Sigmoid colon (tissue), 7 donors: Measurements from ENCODE around the gene TRAP1. TPM values are rescaled to one million over a fixed set of nuclear protein-coding genes. Genes with fewer than 3 reads are reported as not detected.

Experiments
- DNase-seq: peaks from one replicate; pipeline ENCODE4 v3.0.0-alpha.2; 2019
- H3K27ac ChIP-seq, 4 donors: fragments of 200-600 bp; sonication (generic); one replicate each; pipeline ENCODE4 v1.5.1; 2016 to 2019; ENCODE audit warnings: mild to moderate bottlenecking in 1 of 4
- H3K27me3 ChIP-seq, 3 donors: fragments of 200-600 bp; sonication (generic); one replicate each; pipeline ENCODE4 v1.5.1; 2019; ENCODE audit warnings: mild to moderate bottlenecking in 1 of 3
- H3K36me3 ChIP-seq, 4 donors: fragments of 200-600 bp; sonication (generic); one replicate each; pipeline ENCODE4 v1.5.1; 2016 to 2019
- H3K4me1 ChIP-seq, 4 donors: fragments of 200-600 bp; sonication (generic); one replicate each; pipeline ENCODE4 v1.5.1; 2017 to 2019
- H3K4me3 ChIP-seq, 4 donors: fragments of 200-600 bp; sonication (generic); one replicate each; pipeline ENCODE4 v1.5.1; 2017 to 2019; ENCODE audit warnings: mild to moderate bottlenecking in 2 of 4, moderate library complexity in 1 of 4
- H3K9me3 ChIP-seq, 4 donors: fragments of 200-600 bp in 3 of 4; sonication (generic) in 3 of 4; one replicate each; pipeline versions ENCODE4 v1.5.1 to v1.6.1; 2013 to 2019
- CTCF ChIP-seq, 4 experiments: fragments of 450-650 bp in 3 of 4; fragments of 200-600 bp in 1 of 4; IDR thresholded peaks; one replicate each; pipeline ENCODE4 v1.5.1; 2016 to 2019; ENCODE audit warnings: antibody characterized with exemption in 4 of 4, mild to moderate bottlenecking in 3 of 4, moderate library complexity in 2 of 4
- EP300 ChIP-seq, 4 donors: sonication (generic); formaldehyde crosslinking; IDR thresholded peaks; one replicate each; pipeline ENCODE4 v1.6.1; 2017; ENCODE audit warnings: antibody characterized with exemption in 4 of 4
- POLR2A ChIP-seq, 2 donors: fragments of 450-650 bp; IDR thresholded peaks; one replicate each; pipeline ENCODE4 v1.6.1; 2016; ENCODE audit warnings: antibody characterized with exemption in 2 of 2, mild to moderate bottlenecking in 2 of 2, moderate library complexity in 2 of 2
- POLR2AphosphoS5 ChIP-seq, 4 donors: sonication (generic); formaldehyde crosslinking; IDR thresholded peaks; one replicate each; pipeline ENCODE4 v1.6.1; 2017; ENCODE audit warnings: antibody characterized with exemption in 4 of 4
- WGBS, 2 donors: extraction: QIAGEN DNeasy Blood & Tissue Kit; methylation state at CpG; one replicate each; pipeline ENCODE4 v1.1.7; 2013; 5-methylcytosine and 5-hydroxymethylcytosine counted together
- intact Hi-C: fragments of 100-400 bp; cut with DNase I; formaldehyde crosslinking; loops from one replicate; pipeline ENCODE4 v1.15.1; 2023
- polyA plus RNA-seq, 3 donors: library from polyadenylated mRNA; stranded (reverse); fragments of 200-250 nt; gene quantifications; one replicate each; pipeline ENCODE4 v1.2.3, GENCODE V29; 2013
- total RNA-seq, 4 donors: library from RNA; depleted of rRNA; stranded (reverse); fragments of >200 nt; gene quantifications; one replicate each; pipeline ENCODE4 v1.1.0, GENCODE V29; 2016
- donor health status: healthy with polysubstance abuse.
- donor health status: Bipolar disorder and iron deficiency.
- donor health status: healthy.

The TRAP1 gene
- total and polyA plus RNA-seq, 7 donors = 17.4 to 64.9 (median 45.6) TPM

GRCh38 chr16:3642397-3643094 is 74.8 kb downstream of the TRAP1 start:
- no peak for TF ChIP-seq CTCF (IDR thresholded peaks at IDR 0.05)
- TF ChIP-seq EP300 (IDR thresholded peaks at IDR 0.05) = no peak
- no peak for TF ChIP-seq POLR2A (IDR thresholded peaks at IDR 0.05)
- TF ChIP-seq POLR2AphosphoS5 (IDR thresholded peaks at IDR 0.05) = no peak
- intact Hi-C loops = no loop called here
- Histone ChIP-seq H3K4me1 (peaks cover 0 to 2% (median 1%) of the 10 kb centered on the region in 4 donors), H3K27me3 (no peaks in the 10 kb centered on the region), H3K27ac (no peak overlapping the region), H3K4me3 (no peak overlapping the region), H3K36me3 (peaks cover 0 to 11% (median 4%) of the 10 kb centered on the region in 4 donors), H3K9me3 (no peaks in the 10 kb centered on the region)
- WGBS, 2 donors = 54 to 74% methylated on average over 21 of the region's 21 CpGs
- peak; percentile 66 for DNase-seq

- peak; percentile 34 for DNase-seq
- H3K4me3 ChIP-seq = no peak overlapping the region
- WGBS, 2 donors = 93 to 95% methylated on average over 9 of the region's 9 CpGs
- peaks cover 0 to 6% (median 2%) of the 10 kb centered on the region in 4 donors for H3K4me1 ChIP-seq
- intact Hi-C loops = no loop called here
- no peaks in the 10 kb centered on the region for H3K9me3 ChIP-seq
- peaks cover 0 to 11% (median 4%) of the 10 kb centered on the region in 4 donors for H3K36me3 ChIP-seq
- no peak for TF ChIP-seq POLR2AphosphoS5 (IDR thresholded peaks at IDR 0.05)
- TF ChIP-seq POLR2A (IDR thresholded peaks at IDR 0.05) = no peak
- TF ChIP-seq CTCF (IDR thresholded peaks at IDR 0.05) = no peak
- no peak for TF ChIP-seq EP300 (IDR thresholded peaks at IDR 0.05)
- H3K27me3 ChIP-seq = no peaks in the 10 kb centered on the region
- H3K27ac ChIP-seq = no peak overlapping the region
These were observed 75.4 kb downstream of the TRAP1 start for GRCh38 chr16:3641801-3642396.

GRCh38 chr16:3640632-3641501 is 76.5 kb downstream of the TRAP1 start:
- Histone ChIP-seq H3K4me1 (peaks cover 0 to 6% (median 2%) of the 10 kb centered on the region in 4 donors), H3K27ac (no peak overlapping the region), H3K27me3 (no peaks in the 10 kb centered on the region), H3K36me3 (peaks cover 0 to 11% (median 4%) of the 10 kb centered on the region in 4 donors), H3K9me3 (no peaks in the 10 kb centered on the region), H3K4me3 (no peak overlapping the region)
- TF ChIP-seq EP300 (IDR thresholded peaks at IDR 0.05) (no peak), POLR2A (IDR thresholded peaks at IDR 0.05) (no peak), POLR2AphosphoS5 (IDR thresholded peaks at IDR 0.05) (no peak), CTCF (IDR thresholded peaks at IDR 0.05) (no peak)
- intact Hi-C loops = no loop called here
- WGBS, 2 donors = 94 to 96% methylated on average over 17 of the region's 17 CpGs
- DNase-seq = peak; percentile 50

- intact Hi-C loops = no loop called here
- Histone ChIP-seq H3K4me3 (no peak overlapping the region), H3K4me1 (peaks cover 0 to 6% (median 2%) of the 10 kb centered on the region in 4 donors), H3K27me3 (no peaks in the 10 kb centered on the region), H3K9me3 (no peaks in the 10 kb centered on the region), H3K36me3 (peaks cover 0 to 11% (median 4%) of the 10 kb centered on the region in 4 donors), H3K27ac (no peak overlapping the region)
- 67 to 94% methylated on average over 3 of the region's 3 CpGs for WGBS, 2 donors
- no peak for TF ChIP-seq POLR2A (IDR thresholded peaks at IDR 0.05)
- TF ChIP-seq CTCF (IDR thresholded peaks at IDR 0.05) = no peak
- no peak for TF ChIP-seq POLR2AphosphoS5 (IDR thresholded peaks at IDR 0.05)
- no peak for TF ChIP-seq EP300 (IDR thresholded peaks at IDR 0.05)
- no peak for DNase-seq
These were observed 77.1 kb downstream of the TRAP1 start for GRCh38 chr16:3640207-3640606.
